CD14-positive monocyte (primary cell): ENCODE results near the gene PCBP3. TPM values are rescaled to one million over a fixed set of nuclear protein-coding genes. Genes with fewer than 3 reads are reported as not detected.

ENCODE experiments used
- DNase-seq, 3 donors: peaks; one replicate each; pipeline ENCODE4 v3.0.0-alpha.2; 2011 to 2022
- H2AFZ ChIP-seq: 2 replicates; pipeline ENCODE4 v1.6.0; 2012; ENCODE audit warnings: mild to moderate bottlenecking, low read depth, low read length, inconsistent platforms; ENCODE audit not compliant: insufficient read depth, poor library complexity, severe bottlenecking
- H3K27ac ChIP-seq, 2 donors: 1 replicate in 1 of 2; 2 replicates in 1 of 2; pipeline ENCODE4 v1.5.1; 2012 to 2013; ENCODE audit warnings: low read length in 2 of 2, control low read depth in 1 of 2, inconsistent platforms in 1 of 2, low read depth in 1 of 2, mild to moderate bottlenecking in 1 of 2
- H3K27me3 ChIP-seq, 2 donors: one replicate each; pipeline versions ENCODE4 v1.6.0 to v1.6.1; 2011 to 2013; ENCODE audit warnings: low read length in 2 of 2; ENCODE audit not compliant: control insufficient read depth in 2 of 2, insufficient read depth in 2 of 2
- H3K36me3 ChIP-seq, 2 donors: replicated peaks in 1 of 2; 1 replicate in 1 of 2; 2 replicates in 1 of 2; pipeline versions ENCODE4 v1.5.1 to v1.6.1; 2012 to 2013; ENCODE audit warnings: low read length in 2 of 2, control low read depth in 1 of 2, inconsistent platforms in 1 of 2, mild to moderate bottlenecking in 1 of 2; ENCODE audit not compliant: insufficient read depth in 2 of 2, control insufficient read depth in 1 of 2
- H3K4me1 ChIP-seq, 2 donors: 1 replicate in 1 of 2; 2 replicates in 1 of 2; pipeline versions ENCODE4 v1.5.1 to v1.6.1; 2012 to 2013; ENCODE audit warnings: low read length in 2 of 2, control low read depth in 1 of 2, inconsistent platforms in 1 of 2, mild to moderate bottlenecking in 1 of 2, moderate library complexity in 1 of 2; ENCODE audit not compliant: insufficient read depth in 2 of 2, control insufficient read depth in 1 of 2
- H3K4me2 ChIP-seq: replicated peaks from 2 replicates; pipeline ENCODE3; 2012; ENCODE audit warnings: low read length, moderate library complexity, mild to moderate bottlenecking; ENCODE audit not compliant: poor library complexity, severe bottlenecking; ENCODE audit errors: extremely low read depth
- H3K4me3 ChIP-seq, 3 experiments: fragments of 200-600 bp in 1 of 3; sonication (generic) in 1 of 3; replicated peaks in 1 of 3; 1 replicate in 2 of 3; 2 replicates in 1 of 3; pipeline ENCODE4 v1.5.1; 2011 to 2013; ENCODE audit warnings: low read length in 3 of 3, mild to moderate bottlenecking in 3 of 3, control low read depth in 2 of 3, low read depth in 2 of 3, inconsistent platforms in 1 of 3, moderate library complexity in 1 of 3
- H3K79me2 ChIP-seq: 2 replicates; pipeline ENCODE4 v1.6.0; 2012; ENCODE audit warnings: mild to moderate bottlenecking, control low read depth, inconsistent platforms, low read length, moderate library complexity; ENCODE audit not compliant: insufficient read depth
- H3K9ac ChIP-seq: 2 replicates; pipeline ENCODE4 v1.6.0; 2017; ENCODE audit warnings: low read length, mild to moderate bottlenecking; ENCODE audit not compliant: insufficient read depth, poor library complexity, severe bottlenecking
- H3K9me3 ChIP-seq, 2 donors: replicated peaks in 1 of 2; 1 replicate in 1 of 2; 2 replicates in 1 of 2; pipeline versions ENCODE4 v1.5.1 to v1.6.1; 2012 to 2013; ENCODE audit warnings: low read length in 2 of 2, control low read depth in 1 of 2; ENCODE audit not compliant: control insufficient read depth in 1 of 2, insufficient read depth in 1 of 2
- H4K20me1 ChIP-seq: 2 replicates; pipeline ENCODE4 v1.6.0; 2012; ENCODE audit warnings: mild to moderate bottlenecking, low read length, control low read depth, moderate library complexity; ENCODE audit not compliant: insufficient read depth
- H3K27ac Mint-ChIP-seq, 7 donors: one replicate each; pipeline ENCODE4 v1.8.0; 2020; ENCODE audit warnings: mild to moderate bottlenecking in 7 of 7, mixed read lengths in 7 of 7, moderate library complexity in 6 of 7, inconsistent platforms in 2 of 7
- H3K27me3 Mint-ChIP-seq, 3 donors: one replicate each; pipeline ENCODE4 v1.8.0; 2021 to 2022; ENCODE audit warnings: low read depth in 3 of 3, mild to moderate bottlenecking in 3 of 3, mixed read lengths in 3 of 3, moderate library complexity in 3 of 3, inconsistent platforms in 1 of 3
- H3K36me3 Mint-ChIP-seq, 2 donors: one replicate each; pipeline ENCODE4 v1.8.0; 2020; ENCODE audit warnings: mixed read lengths in 2 of 2, inconsistent platforms in 1 of 2, mild to moderate bottlenecking in 1 of 2
- H3K4me1 Mint-ChIP-seq: one replicate; pipeline ENCODE4 v1.8.0; 2020; ENCODE audit warnings: mild to moderate bottlenecking, mixed read lengths
- H3K4me3 Mint-ChIP-seq, 2 donors: one replicate each; pipeline ENCODE4 v1.8.0; 2020; ENCODE audit warnings: mild to moderate bottlenecking in 2 of 2, mixed read lengths in 2 of 2, moderate library complexity in 1 of 2
- H3K9me3 Mint-ChIP-seq, 7 donors: one replicate each; pipeline ENCODE4 v1.8.0; 2020 to 2022; ENCODE audit warnings: mixed read lengths in 7 of 7, mild to moderate bottlenecking in 6 of 7, moderate library complexity in 6 of 7, inconsistent platforms in 2 of 7
- CTCF ChIP-seq: fragments of 200-600 bp; IDR thresholded peaks from one replicate; pipeline ENCODE4 v1.8.0; 2022; ENCODE audit warnings: antibody characterized with exemption, mild to moderate bottlenecking
- WGBS: methylation state at CpG from one replicate; pipeline ENCODE4 v1.1.5; 2013; ENCODE audit warnings: missing lambda C conversion rate; ENCODE audit not compliant: insufficient coverage; 5-methylcytosine and 5-hydroxymethylcytosine counted together
- intact Hi-C, 2 donors: fragments of 100-400 bp; cut with micrococcal nuclease; formaldehyde crosslinking; loops; one replicate each; pipeline versions ENCODE4 v1.15.0 to v1.15.1; 2023
- polyA plus RNA-seq, 3 donors: library from polyadenylated mRNA; depleted of rRNA in 1 of 3; unstranded in 2 of 3; stranded (reverse) in 1 of 3; fragments of 300-500 nt in 2 of 3; fragments of >200 nt in 1 of 3; fragmentation: Illumina TruSeq in 2 of 3; gene quantifications; 1 replicate in 2 of 3; 2 replicates in 1 of 3; pipeline ENCODE4 v1.2.3, GENCODE V29; 2012 to 2021

The PCBP3 gene
- polyA plus RNA-seq, 3 donors, result 0.34 to 0.49 TPM; not detected in 1

GRCh38 chr21:45898781-45899180 lies 255.3 kb downstream of the PCBP3 start:
- H3K27me3 Mint-ChIP-seq, result peaks cover 0 to 6% (median 1%) of the 10 kb centered on the region in 3 donors
- no peak for TF ChIP-seq CTCF
- H3K27ac ChIP-seq, result no peak overlapping the region
- peak overlapping the region in 1 of 7 donors; percentile 3 for H3K27ac Mint-ChIP-seq
- no peak overlapping the region for H2AFZ ChIP-seq
- DNase-seq, result no peak
- H3K9me3 Mint-ChIP-seq, result peaks cover 0 to 2% (median 0%) of the 10 kb centered on the region in 7 donors
- no peaks in the 10 kb centered on the region for H3K36me3 Mint-ChIP-seq
- H3K4me2 ChIP-seq, result no peak overlapping the region
- no peak overlapping the region for H3K4me3 ChIP-seq
- no peak overlapping the region for H3K4me3 Mint-ChIP-seq
- H3K9ac ChIP-seq, result no peak overlapping the region
- H4K20me1 ChIP-seq, result no peaks in the 10 kb centered on the region
- 81% methylated on average over 20 of the region's 24 CpGs for WGBS
- no peaks in the 10 kb centered on the region for H3K4me1 Mint-ChIP-seq
- no peaks in the 10 kb centered on the region for H3K4me1 ChIP-seq
- no peaks in the 10 kb centered on the region for H3K27me3 ChIP-seq
- H3K79me2 ChIP-seq, result no peaks in the 10 kb centered on the region
- no peaks in the 10 kb centered on the region for H3K9me3 ChIP-seq
- H3K36me3 ChIP-seq, result no peaks in the 10 kb centered on the region
- intact Hi-C loops, result no loop called here

- Mint-ChIP-seq H3K4me1 (no peaks in the 10 kb centered on the region), H3K27me3 (peaks cover 0 to 5% (median 1%) of the 10 kb centered on the region in 3 donors), H3K36me3 (no peaks in the 10 kb centered on the region), H3K4me3 (no peak overlapping the region), H3K27ac (no peak overlapping the region), H3K9me3 (peaks cover 0 to 2% (median 0%) of the 10 kb centered on the region in 7 donors)
- H2AFZ ChIP-seq, result no peak overlapping the region
- WGBS, result 87% methylated on average over 16 of the region's 17 CpGs
- no peak for DNase-seq
- no peak overlapping the region for H3K9ac ChIP-seq
- H3K4me3 ChIP-seq, result no peak overlapping the region
- no peaks in the 10 kb centered on the region for H4K20me1 ChIP-seq
- no peaks in the 10 kb centered on the region for H3K9me3 ChIP-seq
- no peaks in the 10 kb centered on the region for H3K79me2 ChIP-seq
- no peaks in the 10 kb centered on the region for H3K36me3 ChIP-seq
- no peaks in the 10 kb centered on the region for H3K4me1 ChIP-seq
- intact Hi-C loops, result no loop called here
- H3K4me2 ChIP-seq, result no peak overlapping the region
- no peak overlapping the region for H3K27ac ChIP-seq
- no peak for TF ChIP-seq CTCF
- H3K27me3 ChIP-seq, result no peaks in the 10 kb centered on the region
These were observed 255.9 kb downstream of the PCBP3 start for GRCh38 chr21:45899317-45900033.
